ENCODE results near the gene UBE2N.

UBE2N gene, protein sequence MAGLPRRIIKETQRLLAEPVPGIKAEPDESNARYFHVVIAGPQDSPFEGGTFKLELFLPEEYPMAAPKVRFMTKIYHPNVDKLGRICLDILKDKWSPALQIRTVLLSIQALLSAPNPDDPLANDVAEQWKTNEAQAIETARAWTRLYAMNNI

GRCh38 chr12:93441617-93442410 lies at the start of gene UBE2N:
TSS of gene UBE2N (minus strand) at chr12:93441947. CDS start at chr12:93441884, 63 bp downstream.
- DNase-seq, result peak; percentile 96 to 97

GRCh38 chr12:93484315-93484981 lies 42.7 kb upstream of the UBE2N start:
- DNase-seq, result no peak

GRCh38 chr12:93483151-93483807 lies 41.5 kb upstream of the UBE2N start:
- DNase-seq, result no peak

DNA sequence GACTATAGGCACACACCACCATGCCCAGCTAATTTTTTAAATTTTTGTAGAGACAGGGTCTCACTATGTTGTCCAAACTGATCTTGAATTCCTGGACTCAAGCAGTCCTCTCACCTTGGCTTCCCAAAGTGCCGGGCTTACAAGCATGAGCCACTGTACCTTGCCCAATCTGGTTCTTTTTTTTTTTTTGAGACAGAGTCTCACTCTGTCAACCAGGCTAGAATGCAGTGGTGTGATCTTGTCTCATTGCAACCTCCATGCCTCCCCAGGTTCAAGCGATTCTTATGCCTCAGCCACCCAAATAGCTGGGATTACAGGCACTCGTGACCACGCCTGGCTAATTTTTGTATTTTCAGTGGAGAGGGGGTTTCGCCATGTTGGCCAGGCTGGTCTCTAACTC lies 41.0 kb upstream of the UBE2N start:
- DNase-seq, result no peak

- DNase-seq, result no peak
These were observed 34.8 kb upstream of the UBE2N start for GRCh38 chr12:93476555-93476954.

GRCh38 chr12:93469386-93469785 lies 27.6 kb upstream of the UBE2N start:
- DNase-seq, result no peak

- no peak for DNase-seq
These were observed 26.2 kb upstream of the UBE2N start for GRCh38 chr12:93468008-93468371.

DNA sequence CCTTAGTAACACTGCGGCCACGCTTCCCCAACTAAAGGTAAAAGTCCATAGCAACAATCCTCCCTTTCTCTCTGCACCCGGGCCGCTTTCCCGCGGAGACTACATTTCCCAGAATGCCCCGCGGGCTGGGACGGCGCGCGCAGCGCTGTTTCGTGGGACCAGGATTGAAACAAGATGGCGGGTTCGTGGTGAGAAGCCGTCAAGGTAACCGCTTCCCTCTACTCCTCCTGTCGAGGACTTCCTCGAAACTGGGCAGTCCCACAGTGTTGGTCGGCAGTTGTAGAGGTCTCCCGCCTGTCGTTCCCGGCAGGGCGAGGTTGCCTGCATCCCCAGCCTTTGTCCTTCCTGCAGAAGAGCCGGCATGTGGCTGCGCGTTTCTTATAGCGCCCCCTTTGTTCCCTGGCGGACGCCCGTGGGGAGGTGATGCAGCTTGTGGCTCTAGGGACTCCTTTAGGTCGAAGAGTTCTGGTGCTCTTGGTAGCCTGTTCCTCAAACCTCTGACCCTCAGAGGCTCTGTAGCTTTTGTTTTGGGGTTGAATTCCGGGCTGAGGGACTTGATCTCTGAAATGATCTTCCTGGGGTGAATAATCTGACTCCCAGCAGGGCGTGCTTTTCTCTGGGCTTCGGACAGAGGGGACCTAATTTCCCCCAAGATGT lies 25.7 kb upstream of the UBE2N start, which contains the start of gene MRPL42:
Gene MRPL42, plus strand, starts transcription at position 164 of the 657 bp plus-strand sequence. CDS start 1,772 bp downstream, outside the sequence.
- DNase-seq, result peak; percentile 91 to 95

DNA sequence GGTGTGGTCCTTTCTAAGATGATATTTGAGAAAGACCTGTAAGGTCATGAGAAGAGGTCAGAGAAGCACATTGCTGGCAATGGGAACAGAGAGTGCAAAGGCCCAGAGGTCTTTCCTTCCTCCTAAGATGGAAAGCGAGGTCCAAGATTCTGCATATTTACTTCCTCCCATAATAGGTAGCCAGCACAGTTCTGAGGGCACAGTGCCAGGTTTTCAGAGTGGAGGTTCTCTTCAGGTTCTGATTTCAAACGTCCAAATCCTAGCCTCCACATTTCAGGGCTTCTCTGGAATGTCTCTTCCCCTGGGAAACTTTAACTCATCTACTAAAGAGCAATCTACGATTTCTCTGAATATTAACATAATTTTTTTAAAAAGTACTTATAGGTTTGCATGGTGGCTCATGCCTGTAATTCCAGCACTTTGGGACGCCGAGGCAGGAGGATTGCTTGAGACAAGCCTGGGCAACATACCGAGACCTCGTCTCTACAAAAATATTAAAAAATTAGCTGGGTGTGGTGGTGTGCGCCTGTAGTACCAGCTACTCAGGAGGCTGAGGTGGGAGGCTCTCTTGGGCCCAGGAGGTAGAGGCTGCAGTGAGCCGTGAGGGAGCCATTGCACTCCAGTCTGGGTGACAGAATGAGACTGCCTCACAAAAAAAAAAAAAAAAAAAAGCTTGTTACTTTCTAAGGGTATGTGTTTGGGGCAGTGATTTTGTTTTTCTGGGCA lies 25.0 kb upstream of the UBE2N start:
- no peak for DNase-seq

GRCh38 chr12:93465841-93466240 lies 24.1 kb upstream of the UBE2N start:
- no peak for DNase-seq

- DNase-seq, result no peak
These were observed 19.8 kb upstream of the UBE2N start for GRCh38 chr12:93461503-93461902.

GRCh38 chr12:93460902-93461301 lies 19.2 kb upstream of the UBE2N start:
- DNase-seq, result no peak

DNA sequence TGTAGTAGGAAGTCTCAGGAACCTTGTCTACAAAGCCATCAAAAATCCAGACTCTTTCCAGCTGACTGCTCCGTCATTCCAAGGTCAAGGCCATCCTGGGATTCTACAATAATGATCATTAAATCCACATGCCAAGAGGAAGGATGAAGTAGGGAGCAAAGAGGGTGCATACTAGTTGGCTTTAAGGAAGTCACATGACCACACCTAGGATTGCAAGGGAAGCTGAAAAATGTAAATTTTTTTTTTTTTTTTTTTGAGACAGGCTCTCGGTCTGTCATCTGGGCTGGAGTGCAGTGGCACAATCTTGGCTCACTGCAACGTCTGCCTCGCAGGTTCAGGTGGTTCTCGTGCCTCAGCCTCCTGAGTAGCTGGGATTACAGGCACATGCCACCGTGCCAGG lies 18.3 kb upstream of the UBE2N start:
- no peak for DNase-seq

DNA sequence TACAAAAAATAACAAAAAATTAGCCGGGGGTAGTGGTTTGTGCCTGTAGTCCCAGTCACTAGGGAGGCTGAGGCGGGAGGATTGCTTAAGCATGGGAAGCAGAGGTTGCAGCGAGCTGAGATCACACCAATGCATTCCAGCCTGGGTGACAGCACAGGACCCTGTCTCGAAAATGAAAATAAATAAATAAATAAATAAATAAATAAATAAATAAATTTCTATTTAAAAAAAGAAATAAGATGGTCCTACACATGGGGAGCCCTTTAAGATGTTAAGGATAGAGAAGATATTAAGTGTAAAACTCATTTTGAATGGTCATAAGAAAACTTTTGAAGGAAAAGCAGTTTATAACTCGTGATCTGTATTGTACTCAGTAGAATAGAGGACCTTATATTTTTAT lies 17.4 kb upstream of the UBE2N start:
- no peak for DNase-seq

DNA sequence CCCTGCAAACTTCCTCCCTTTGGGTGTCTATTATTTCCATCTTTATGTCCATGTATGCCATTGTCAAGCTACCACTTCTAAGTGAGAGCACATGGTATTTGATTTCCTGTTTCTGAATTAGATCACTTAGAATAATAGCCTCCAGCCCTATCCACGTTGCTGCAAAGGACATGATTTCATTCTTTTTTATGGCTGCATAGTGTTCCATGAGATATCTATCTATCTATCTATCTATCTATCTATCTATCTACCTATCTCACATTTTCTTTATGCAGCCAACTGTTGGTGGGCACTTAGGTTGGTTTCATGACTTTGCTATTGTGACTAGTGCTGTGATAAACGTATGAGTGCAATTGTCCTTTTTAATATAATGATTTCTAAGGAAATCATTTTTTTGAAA lies 14.3 kb upstream of the UBE2N start:
- no peak for DNase-seq

GRCh38 chr12:93453633-93454032 lies 11.9 kb upstream of the UBE2N start:
- DNase-seq, result no peak

DNA sequence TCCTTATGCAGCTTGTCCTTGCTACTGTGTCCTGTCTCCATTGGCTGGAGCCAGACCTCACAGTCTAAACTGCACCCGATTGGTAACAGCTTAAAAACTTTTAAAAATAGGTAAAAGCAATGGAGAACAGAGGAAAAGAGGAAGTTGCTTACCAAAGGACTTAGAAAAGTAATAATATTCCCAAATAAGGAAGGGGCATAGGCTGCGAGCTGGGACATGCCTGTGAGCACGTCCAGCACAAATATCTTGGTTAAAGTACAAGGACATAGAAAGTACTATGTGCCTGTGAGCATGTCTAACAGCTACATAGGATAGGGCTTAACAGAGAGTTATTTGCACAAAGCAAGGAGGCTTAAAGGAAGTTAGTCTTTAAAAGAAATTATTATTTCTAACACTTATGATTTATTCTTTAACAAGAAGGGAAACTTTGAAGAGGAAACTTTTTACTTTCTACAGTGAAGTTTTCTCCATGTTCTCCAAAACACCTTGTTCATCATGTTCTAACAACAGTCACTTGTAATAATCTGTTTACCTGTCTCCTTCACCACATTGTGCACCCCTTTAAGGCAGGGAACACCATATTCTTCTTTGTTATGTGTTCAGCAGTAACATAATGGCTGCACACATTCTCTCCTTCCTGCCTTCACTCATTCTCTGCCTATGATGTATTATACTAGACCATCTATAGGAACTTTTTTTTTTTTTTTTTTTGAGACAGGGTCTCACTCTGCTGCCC lies 9.8 kb upstream of the UBE2N start:
- DNase-seq, result no peak

DNA sequence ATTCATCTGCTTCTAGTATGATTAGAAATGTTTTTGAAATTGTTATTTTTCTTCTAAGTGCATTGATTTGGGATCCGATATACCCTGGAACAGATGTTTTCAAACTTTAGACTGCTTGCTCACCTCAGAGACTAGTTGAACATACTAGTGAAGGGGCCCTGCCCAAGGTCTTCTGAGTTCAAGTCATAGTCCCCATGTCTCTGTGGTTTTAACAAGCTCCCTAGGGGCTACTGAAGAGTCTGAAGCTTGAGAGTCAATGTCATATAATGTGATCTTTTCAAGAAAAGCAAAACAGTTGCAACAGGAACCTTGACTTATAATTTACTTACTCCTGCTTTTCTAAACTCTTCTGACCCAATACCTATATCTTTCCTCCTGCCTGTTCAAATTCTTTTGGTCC lies 7.5 kb upstream of the UBE2N start:
- DNase-seq, result no peak

DNA sequence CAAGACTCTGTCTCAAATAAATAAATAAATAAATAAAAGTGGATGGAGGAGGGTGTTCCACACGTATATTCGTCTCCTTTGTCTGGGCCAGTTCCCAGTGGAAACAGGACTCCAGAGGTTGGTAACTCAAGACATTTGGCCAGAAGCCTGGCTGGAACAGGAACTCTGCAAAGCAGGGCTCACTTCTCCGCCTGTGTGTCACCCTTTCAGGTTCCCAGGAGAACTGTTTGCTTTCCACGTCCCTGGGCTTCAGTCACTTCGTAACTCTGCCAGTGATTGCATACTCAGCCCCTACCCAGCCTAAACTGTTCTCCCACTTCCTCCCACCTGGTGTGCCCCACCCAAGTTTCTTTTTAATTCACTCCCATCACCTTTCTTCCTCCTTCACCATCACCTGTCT lies 7.0 kb upstream of the UBE2N start:
- no peak for DNase-seq

DNA sequence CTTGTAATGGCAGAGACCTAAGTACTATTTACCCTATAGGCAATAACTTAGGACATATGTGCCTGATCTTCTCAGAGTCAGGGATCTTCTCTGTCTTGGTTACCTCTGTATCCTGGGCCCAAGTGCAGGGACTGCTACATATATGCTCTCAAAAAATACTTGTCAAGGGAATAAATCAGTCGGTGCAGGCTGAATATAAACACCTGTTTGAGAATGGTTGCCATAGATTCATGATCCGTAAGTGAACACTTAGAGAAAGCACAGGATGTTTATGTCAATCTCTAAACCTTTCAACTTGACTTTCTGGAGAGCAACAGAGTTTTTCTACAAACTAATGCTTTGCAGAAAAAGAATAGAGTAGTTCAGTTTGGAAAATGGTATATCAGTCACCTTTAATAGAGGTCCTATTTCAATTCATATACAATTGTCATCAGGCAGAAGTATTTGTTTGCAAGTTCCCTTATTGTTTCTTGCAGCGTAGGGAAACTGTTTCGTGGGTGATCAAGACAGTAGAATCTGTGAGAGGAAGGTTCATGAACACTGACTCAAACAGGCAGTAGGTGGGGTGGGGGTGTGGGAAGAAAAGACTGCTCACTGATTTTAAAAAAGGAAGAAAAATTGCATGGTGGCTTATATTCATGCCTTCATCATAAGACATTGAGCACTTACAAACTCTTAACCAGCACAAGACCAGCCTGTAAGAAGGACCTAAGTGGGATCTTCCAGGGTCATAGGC lies 6.0 kb upstream of the UBE2N start:
- DNase-seq, result no peak

GRCh38 chr12:93443576-93443975 lies 1.8 kb upstream of the UBE2N start:
- DNase-seq, result no peak
